ENCODE measurements around the gene RIMS3. TPM values are rescaled to one million over a fixed set of nuclear protein-coding genes. Genes with fewer than 3 reads are reported as not detected.
"Not testable (repeated sequence)": the region's sequence is repeated elsewhere in the genome, so short reads cannot be mapped to it uniquely, and the experiment has no call there.

RIMS3 gene
- total RNA-seq, 1 donor from 2014 or later, result 17.2 TPM

DNA sequence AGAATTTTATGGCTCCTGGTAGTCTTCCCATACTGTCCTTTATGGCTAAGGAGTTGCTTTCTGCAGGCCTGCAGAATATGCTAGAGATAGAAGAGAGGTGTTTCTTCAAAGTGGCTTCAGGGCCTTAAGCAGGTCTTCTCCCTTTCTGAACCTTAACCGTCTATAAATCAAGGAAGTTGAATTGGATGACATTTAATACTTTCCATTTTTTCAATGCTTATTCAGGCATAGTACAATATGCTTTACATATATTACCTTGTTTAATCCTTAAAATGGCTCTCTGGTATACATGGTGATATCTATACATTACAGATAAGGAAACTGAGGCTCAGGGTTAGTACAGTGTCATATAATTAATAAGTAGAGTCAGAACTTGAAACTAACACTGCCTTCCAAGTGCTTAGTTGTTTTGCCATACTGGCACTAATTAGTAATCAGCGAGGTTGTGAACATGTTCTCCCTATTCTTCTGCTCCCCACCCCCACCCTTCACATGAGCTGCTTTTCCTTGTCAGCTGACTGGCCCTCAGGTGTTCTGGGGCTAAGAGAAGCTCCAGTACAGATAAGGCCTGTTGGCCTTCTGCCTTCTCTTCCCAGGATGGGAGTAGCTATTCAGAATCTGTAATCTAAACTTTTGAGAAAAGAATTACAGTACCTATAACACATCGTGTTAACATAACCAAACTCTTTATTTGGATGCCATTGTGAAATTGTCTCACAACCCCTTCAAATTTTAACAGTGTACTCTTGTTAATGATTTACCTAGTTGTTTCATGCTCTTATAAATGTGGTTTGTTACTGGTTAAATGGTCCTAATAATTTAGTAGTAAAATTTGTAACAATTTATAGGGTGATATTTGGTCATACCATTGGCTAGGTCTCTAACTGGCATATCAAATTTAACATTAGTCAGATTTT is 39.6 kb upstream of the RIMS3 start:
- Histone ChIP-seq H3K4me3 (no peak overlapping the region), H3K79me2 (ENCODE audit: low read depth) (peaks cover 92% of the 10 kb centered on the region), H3K4me2 (no peak overlapping the region), H2AFZ (replicated peaks) (no peak overlapping the region), H3K9ac (no peak overlapping the region), H3K36me3 (no peaks in the 10 kb centered on the region), H3K27me3 (no peaks in the 10 kb centered on the region), H3F3A (ENCODE audit: low read depth) (no peaks in the 10 kb centered on the region), H3K4me1 (peaks cover 5% of the 10 kb centered on the region), H4K20me1 (ENCODE audit: low read depth) (no peaks in the 10 kb centered on the region), H3K9me3 (ENCODE audit: low read depth) (no peaks in the 10 kb centered on the region), H3K27ac (no peak overlapping the region)
- no peak for DNase-seq (ENCODE audit: low spot score)
- H3K36me3 Mint-ChIP-seq, result no peaks in the 10 kb centered on the region
- no peaks in the 10 kb centered on the region for H3K27me3 Mint-ChIP-seq (ENCODE audit: insufficient read depth, low read depth)
- H3K4me1 Mint-ChIP-seq, result peaks cover 23% of the 10 kb centered on the region
- no peak overlapping the region for H3K27ac Mint-ChIP-seq
- TF ChIP-seq EZH2 (IDR thresholded peaks at IDR 0.05) (no peak), EZH2phosphoT487 (IDR thresholded peaks at IDR 0.05) (no peak)
- TF ChIP-seq, protein P1, sequence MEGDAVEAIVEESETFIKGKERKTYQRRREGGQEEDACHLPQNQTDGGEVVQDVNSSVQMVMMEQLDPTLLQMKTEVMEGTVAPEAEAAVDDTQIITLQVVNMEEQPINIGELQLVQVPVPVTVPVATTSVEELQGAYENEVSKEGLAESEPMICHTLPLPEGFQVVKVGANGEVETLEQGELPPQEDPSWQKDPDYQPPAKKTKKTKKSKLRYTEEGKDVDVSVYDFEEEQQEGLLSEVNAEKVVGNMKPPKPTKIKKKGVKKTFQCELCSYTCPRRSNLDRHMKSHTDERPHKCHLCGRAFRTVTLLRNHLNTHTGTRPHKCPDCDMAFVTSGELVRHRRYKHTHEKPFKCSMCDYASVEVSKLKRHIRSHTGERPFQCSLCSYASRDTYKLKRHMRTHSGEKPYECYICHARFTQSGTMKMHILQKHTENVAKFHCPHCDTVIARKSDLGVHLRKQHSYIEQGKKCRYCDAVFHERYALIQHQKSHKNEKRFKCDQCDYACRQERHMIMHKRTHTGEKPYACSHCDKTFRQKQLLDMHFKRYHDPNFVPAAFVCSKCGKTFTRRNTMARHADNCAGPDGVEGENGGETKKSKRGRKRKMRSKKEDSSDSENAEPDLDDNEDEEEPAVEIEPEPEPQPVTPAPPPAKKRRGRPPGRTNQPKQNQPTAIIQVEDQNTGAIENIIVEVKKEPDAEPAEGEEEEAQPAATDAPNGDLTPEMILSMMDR (IDR thresholded peaks at IDR 0.05), result no peak
- H3K9me3 Mint-ChIP-seq, result no peaks in the 10 kb centered on the region
- H3K4me3 Mint-ChIP-seq, result no peak overlapping the region

DNA sequence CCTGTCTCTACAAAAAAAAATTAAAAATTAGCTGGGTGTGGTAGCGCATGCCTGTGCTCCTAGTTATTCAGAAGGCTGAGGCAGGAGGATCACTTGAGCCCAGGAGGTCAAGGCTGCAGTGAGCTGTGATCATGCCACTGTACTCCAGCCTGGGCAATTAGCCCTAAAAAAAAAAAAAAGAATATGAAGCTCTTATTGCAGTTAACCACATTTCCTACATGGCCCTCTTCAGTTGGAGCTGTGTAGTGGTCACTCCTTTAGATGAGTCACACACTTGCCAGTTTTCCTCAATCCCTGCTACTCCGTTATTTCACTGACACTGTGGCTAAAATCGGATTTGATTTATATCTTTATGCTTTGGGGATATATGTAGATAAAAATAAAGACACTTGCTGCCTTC is 37.8 kb upstream of the RIMS3 start:
- no peak overlapping the region for H3K4me3 ChIP-seq
- H3K9me3 Mint-ChIP-seq, result no peaks in the 10 kb centered on the region
- H3K4me2 ChIP-seq, result no peak overlapping the region
- H3K27me3 Mint-ChIP-seq (ENCODE audit: insufficient read depth, low read depth), result no peaks in the 10 kb centered on the region
- no peak overlapping the region for H3K27ac ChIP-seq
- peaks cover 96% of the 10 kb centered on the region for H3K79me2 ChIP-seq (ENCODE audit: low read depth)
- peaks cover 19% of the 10 kb centered on the region for H3K4me1 Mint-ChIP-seq
- no peak overlapping the region for H3K9ac ChIP-seq
- TF ChIP-seq, protein P1 (IDR thresholded peaks at IDR 0.05), result no peak
- TF ChIP-seq EZH2 (IDR thresholded peaks at IDR 0.05) (no peak), EZH2phosphoT487 (IDR thresholded peaks at IDR 0.05) (no peak)
- H4K20me1 ChIP-seq (ENCODE audit: low read depth), result no peaks in the 10 kb centered on the region
- H3K36me3 ChIP-seq, result no peaks in the 10 kb centered on the region
- H2AFZ ChIP-seq (replicated peaks), result no peak overlapping the region
- H3K9me3 ChIP-seq (ENCODE audit: low read depth), result no peaks in the 10 kb centered on the region
- H3K4me1 ChIP-seq, result peaks cover 2% of the 10 kb centered on the region
- no peaks in the 10 kb centered on the region for H3K27me3 ChIP-seq
- H3F3A ChIP-seq (ENCODE audit: low read depth), result no peaks in the 10 kb centered on the region
- no peak overlapping the region for H3K27ac Mint-ChIP-seq
- H3K4me3 Mint-ChIP-seq, result no peak overlapping the region
- no peak for DNase-seq (ENCODE audit: low spot score)
- no peaks in the 10 kb centered on the region for H3K36me3 Mint-ChIP-seq

DNA sequence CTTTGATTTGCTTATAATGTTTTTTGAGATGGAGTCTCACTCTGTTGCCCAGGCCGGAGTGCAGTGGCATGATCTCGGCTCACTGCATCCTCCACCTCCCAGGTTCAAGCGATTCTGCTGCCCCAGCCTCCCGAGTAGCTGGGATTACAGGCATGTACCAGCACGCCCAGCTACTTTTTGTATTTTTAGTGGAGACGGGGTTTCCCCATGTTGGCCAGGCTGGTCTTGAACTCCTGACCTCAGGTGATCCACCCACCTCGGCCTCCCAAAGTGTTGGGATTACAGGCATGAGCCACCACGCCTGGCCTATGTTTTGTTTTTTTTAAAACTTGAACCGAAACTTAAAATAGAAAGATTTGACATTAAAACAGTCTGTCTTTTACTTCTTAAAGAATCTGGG is 37.3 kb upstream of the RIMS3 start:
- H3K4me1 Mint-ChIP-seq, result peaks cover 14% of the 10 kb centered on the region
- not testable (repeated sequence) for H3F3A ChIP-seq (ENCODE audit: low read depth); H3K27me3 ChIP-seq; H3K36me3 Mint-ChIP-seq; H3K9me3 Mint-ChIP-seq; DNase-seq (ENCODE audit: low spot score); H3K4me1 ChIP-seq; H3K4me2 ChIP-seq; H3K27ac Mint-ChIP-seq; H3K9ac ChIP-seq; H3K27me3 Mint-ChIP-seq (ENCODE audit: insufficient read depth, low read depth); H3K4me3 ChIP-seq; H4K20me1 ChIP-seq (ENCODE audit: low read depth); H2AFZ ChIP-seq (replicated peaks); H3K36me3 ChIP-seq; H3K9me3 ChIP-seq (ENCODE audit: low read depth); H3K27ac ChIP-seq; H3K4me3 Mint-ChIP-seq
- peaks cover 96% of the 10 kb centered on the region for H3K79me2 ChIP-seq (ENCODE audit: low read depth)

DNA sequence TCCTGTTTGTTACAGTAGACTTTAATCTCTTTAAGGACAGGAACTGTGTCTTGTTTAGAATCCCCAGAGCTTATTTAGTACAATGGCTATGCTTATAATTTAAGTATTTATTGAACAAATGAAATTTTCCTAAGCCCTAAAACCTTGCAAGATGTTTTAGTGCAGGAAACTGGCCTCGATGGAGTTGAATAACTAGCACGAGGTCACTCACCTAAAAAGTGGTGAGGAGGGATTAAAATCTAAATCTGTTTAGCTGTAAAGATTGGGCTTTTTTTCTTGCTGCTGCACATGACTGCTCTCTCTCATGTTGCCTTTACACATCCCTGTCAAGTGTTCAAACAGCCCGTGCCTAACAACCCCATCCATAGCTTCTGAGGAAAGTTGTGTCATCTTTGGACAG is 36.2 kb upstream of the RIMS3 start:
- no peak for DNase-seq (ENCODE audit: low spot score)
- Mint-ChIP-seq H3K9me3 (no peaks in the 10 kb centered on the region), H3K4me1 (peaks cover 14% of the 10 kb centered on the region), H3K4me3 (no peak overlapping the region), H3K27ac (no peak overlapping the region), H3K27me3 (ENCODE audit: insufficient read depth, low read depth) (no peaks in the 10 kb centered on the region), H3K36me3 (no peaks in the 10 kb centered on the region)
- Histone ChIP-seq H3K27ac (no peak overlapping the region), H3K79me2 (ENCODE audit: low read depth) (peaks cover 98% of the 10 kb centered on the region), H3K9me3 (ENCODE audit: low read depth) (no peaks in the 10 kb centered on the region), H3K36me3 (no peaks in the 10 kb centered on the region), H4K20me1 (ENCODE audit: low read depth) (peaks cover 6% of the 10 kb centered on the region), H3K4me1 (no peaks in the 10 kb centered on the region), H3K4me2 (no peak overlapping the region), H3K9ac (no peak overlapping the region), H3K27me3 (no peaks in the 10 kb centered on the region), H3F3A (ENCODE audit: low read depth) (no peaks in the 10 kb centered on the region), H3K4me3 (no peak overlapping the region), H2AFZ (replicated peaks) (no peak overlapping the region)
- TF ChIP-seq EZH2phosphoT487 (IDR thresholded peaks at IDR 0.05) (no peak), EZH2 (IDR thresholded peaks at IDR 0.05) (no peak)
- TF ChIP-seq, protein P1 (IDR thresholded peaks at IDR 0.05), result no peak
